K562 (cell line): ENCODE results near the gene HAS3. TPM values are rescaled to one million over a fixed set of nuclear protein-coding genes. Genes with fewer than 3 reads are reported as not detected.

Experiments
- CAMTA2 ChIP-seq: fragments of 250-450 bp; sonication (Bioruptor Pico); conservative IDR thresholded peaks from 2 replicates; pipeline ENCODE4 v1.5.1; 2022
- DDX20 ChIP-seq: fragments of 450-650 bp; IDR thresholded peaks from 2 replicates; pipeline ENCODE4 v1.6.1; 2016; ENCODE audit warnings: missing genetic modification characterization, low read depth, mild to moderate bottlenecking, missing compliant biosample characterization, moderate library complexity
- DPF2 ChIP-seq: fragments of 450-650 bp; IDR thresholded peaks from 2 replicates; pipeline ENCODE4 v1.6.1; 2016
- E2F3 ChIP-seq: fragments of 250-450 bp; sonication (Bioruptor Pico); IDR thresholded peaks from 2 replicates; pipeline ENCODE4 v1.4.0; 2020; ENCODE audit warnings: mild to moderate bottlenecking
- KHSRP ChIP-seq: fragments of 450-650 bp; IDR thresholded peaks from 2 replicates; pipeline ENCODE4 v1.6.1; 2017
- POLR2G ChIP-seq: fragments of 200-400 bp; formaldehyde crosslinking; IDR thresholded peaks from 2 replicates; pipeline ENCODE4 v1.6.1; 2017; ENCODE audit warnings: low read depth, mild to moderate bottlenecking, antibody characterized with exemption, low read length, moderate library complexity
- ZNF165 ChIP-seq: fragments of 250-450 bp; sonication (Bioruptor Pico); IDR thresholded peaks from 2 replicates; pipeline ENCODE4 v1.4.0; 2020; ENCODE audit warnings: borderline replicate concordance
- ZNF232 ChIP-seq: sonication (generic); formaldehyde crosslinking; IDR thresholded peaks from 2 replicates; pipeline ENCODE4 v1.8.0; 2022; ENCODE audit warnings: mild to moderate bottlenecking, missing genetic modification reagents
- ZNF282 ChIP-seq: sonication (generic); formaldehyde crosslinking; IDR thresholded peaks from 2 replicates; pipeline ENCODE4 v1.8.1; 2023; ENCODE audit warnings: missing genetic modification reagents
- ZNF347 ChIP-seq: fragments of 450-650 bp; formaldehyde crosslinking; IDR thresholded peaks from 2 replicates; pipeline ENCODE4 v1.4.0; 2020; ENCODE audit warnings: low read depth, mild to moderate bottlenecking, moderate library complexity
- polyA plus RNA-seq, 8 experiments: library from polyadenylated mRNA; depleted of rRNA in 4 of 8; stranded (reverse) in 5 of 8; unstranded in 3 of 8; fragments of >200 nt; fragmentation: Nextera tagmentation in 2 of 8; fragmentation: Illumina TruSeq in 1 of 8; extraction: Ambion mirVana in 2 of 8; extraction: Trizol in 1 of 8; gene quantifications; 2 replicates each; pipeline versions ENCODE4 v1.2.1 to v1.2.3, GENCODE V29; 2011 to 2014; ENCODE audit warnings: inconsistent platforms in 1 of 8, missing spikeins in 1 of 8
- total RNA-seq, 7 experiments: library from RNA; depleted of rRNA in 6 of 7; stranded (reverse); fragments of >200 nt in 6 of 7; fragmentation: Illumina TruSeq in 2 of 7; extraction: Trizol in 2 of 7; gene quantifications; 2 replicates each; pipeline versions ENCODE4 v1.2.1 to v1.2.3, GENCODE V29; 2011 to 2021; ENCODE audit warnings: low replicate concordance in 1 of 7
- TF ChIP-seq, protein P1 (sequence below): fragments of 250-450 bp; sonication (Bioruptor Pico); IDR thresholded peaks from 2 replicates; pipeline ENCODE4 v1.8.0; 2022; ENCODE audit warnings: moderate library complexity, mild to moderate bottlenecking, inconsistent platforms
- TF ChIP-seq, protein P2 (sequence below): sonication (generic); formaldehyde crosslinking; IDR thresholded peaks from 2 replicates; pipeline ENCODE4 v1.8.0; 2023; ENCODE audit warnings: missing genetic modification reagents, mild to moderate bottlenecking, borderline replicate concordance
- TF ChIP-seq, protein P3 (sequence below): fragments of 250-450 bp; sonication (Bioruptor Pico); IDR thresholded peaks from 2 replicates; pipeline ENCODE4 v1.8.0; 2022; ENCODE audit warnings: inconsistent platforms
- TF ChIP-seq, protein P4 (sequence below): fragments of 250-450 bp; sonication (Bioruptor Pico); IDR thresholded peaks from 2 replicates; pipeline ENCODE4 v1.4.0; 2020

Gene HAS3
- total and polyA plus RNA-seq, 9 of the 15 experiments (the other 6 are each of a cell fraction or from before 2014, with no cell fraction given) = 0.04 to 0.33 (median 0.13) TPM; not detected in 1

GRCh38 chr16:69131839-69132423 lies 26.5 kb downstream of the HAS3 start (continued):
- TF ChIP-seq, protein P1, sequence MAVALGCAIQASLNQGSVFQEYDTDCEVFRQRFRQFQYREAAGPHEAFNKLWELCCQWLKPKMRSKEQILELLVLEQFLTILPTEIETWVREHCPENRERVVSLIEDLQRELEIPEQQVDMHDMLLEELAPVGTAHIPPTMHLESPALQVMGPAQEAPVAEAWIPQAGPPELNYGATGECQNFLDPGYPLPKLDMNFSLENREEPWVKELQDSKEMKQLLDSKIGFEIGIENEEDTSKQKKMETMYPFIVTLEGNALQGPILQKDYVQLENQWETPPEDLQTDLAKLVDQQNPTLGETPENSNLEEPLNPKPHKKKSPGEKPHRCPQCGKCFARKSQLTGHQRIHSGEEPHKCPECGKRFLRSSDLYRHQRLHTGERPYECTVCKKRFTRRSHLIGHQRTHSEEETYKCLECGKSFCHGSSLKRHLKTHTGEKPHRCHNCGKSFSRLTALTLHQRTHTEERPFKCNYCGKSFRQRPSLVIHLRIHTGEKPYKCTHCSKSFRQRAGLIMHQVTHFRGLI (CRISPR knock-in tag) = no peak
- TF ChIP-seq ZNF232 (no peak), POLR2G (peak; percentile 77), DPF2 (peak; percentile 74), CAMTA2 (CRISPR knock-in tag) (no peak), ZNF347 (CRISPR knock-in tag) (no peak), ZNF282 (CRISPR knock-in tag) (peak; percentile 53; the same call in 1 of the 2 replicates), ZNF165 (CRISPR knock-in tag) (no peak), DDX20 (tag) (no peak), KHSRP (no peak), E2F3 (CRISPR knock-in tag) (no peak)
- TF ChIP-seq, protein P2, sequence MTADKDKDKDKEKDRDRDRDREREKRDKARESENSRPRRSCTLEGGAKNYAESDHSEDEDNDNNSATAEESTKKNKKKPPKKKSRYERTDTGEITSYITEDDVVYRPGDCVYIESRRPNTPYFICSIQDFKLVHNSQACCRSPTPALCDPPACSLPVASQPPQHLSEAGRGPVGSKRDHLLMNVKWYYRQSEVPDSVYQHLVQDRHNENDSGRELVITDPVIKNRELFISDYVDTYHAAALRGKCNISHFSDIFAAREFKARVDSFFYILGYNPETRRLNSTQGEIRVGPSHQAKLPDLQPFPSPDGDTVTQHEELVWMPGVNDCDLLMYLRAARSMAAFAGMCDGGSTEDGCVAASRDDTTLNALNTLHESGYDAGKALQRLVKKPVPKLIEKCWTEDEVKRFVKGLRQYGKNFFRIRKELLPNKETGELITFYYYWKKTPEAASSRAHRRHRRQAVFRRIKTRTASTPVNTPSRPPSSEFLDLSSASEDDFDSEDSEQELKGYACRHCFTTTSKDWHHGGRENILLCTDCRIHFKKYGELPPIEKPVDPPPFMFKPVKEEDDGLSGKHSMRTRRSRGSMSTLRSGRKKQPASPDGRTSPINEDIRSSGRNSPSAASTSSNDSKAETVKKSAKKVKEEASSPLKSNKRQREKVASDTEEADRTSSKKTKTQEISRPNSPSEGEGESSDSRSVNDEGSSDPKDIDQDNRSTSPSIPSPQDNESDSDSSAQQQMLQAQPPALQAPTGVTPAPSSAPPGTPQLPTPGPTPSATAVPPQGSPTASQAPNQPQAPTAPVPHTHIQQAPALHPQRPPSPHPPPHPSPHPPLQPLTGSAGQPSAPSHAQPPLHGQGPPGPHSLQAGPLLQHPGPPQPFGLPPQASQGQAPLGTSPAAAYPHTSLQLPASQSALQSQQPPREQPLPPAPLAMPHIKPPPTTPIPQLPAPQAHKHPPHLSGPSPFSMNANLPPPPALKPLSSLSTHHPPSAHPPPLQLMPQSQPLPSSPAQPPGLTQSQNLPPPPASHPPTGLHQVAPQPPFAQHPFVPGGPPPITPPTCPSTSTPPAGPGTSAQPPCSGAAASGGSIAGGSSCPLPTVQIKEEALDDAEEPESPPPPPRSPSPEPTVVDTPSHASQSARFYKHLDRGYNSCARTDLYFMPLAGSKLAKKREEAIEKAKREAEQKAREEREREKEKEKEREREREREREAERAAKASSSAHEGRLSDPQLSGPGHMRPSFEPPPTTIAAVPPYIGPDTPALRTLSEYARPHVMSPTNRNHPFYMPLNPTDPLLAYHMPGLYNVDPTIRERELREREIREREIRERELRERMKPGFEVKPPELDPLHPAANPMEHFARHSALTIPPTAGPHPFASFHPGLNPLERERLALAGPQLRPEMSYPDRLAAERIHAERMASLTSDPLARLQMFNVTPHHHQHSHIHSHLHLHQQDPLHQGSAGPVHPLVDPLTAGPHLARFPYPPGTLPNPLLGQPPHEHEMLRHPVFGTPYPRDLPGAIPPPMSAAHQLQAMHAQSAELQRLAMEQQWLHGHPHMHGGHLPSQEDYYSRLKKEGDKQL (CRISPR knock-in tag) = no peak
- TF ChIP-seq, protein P3, sequence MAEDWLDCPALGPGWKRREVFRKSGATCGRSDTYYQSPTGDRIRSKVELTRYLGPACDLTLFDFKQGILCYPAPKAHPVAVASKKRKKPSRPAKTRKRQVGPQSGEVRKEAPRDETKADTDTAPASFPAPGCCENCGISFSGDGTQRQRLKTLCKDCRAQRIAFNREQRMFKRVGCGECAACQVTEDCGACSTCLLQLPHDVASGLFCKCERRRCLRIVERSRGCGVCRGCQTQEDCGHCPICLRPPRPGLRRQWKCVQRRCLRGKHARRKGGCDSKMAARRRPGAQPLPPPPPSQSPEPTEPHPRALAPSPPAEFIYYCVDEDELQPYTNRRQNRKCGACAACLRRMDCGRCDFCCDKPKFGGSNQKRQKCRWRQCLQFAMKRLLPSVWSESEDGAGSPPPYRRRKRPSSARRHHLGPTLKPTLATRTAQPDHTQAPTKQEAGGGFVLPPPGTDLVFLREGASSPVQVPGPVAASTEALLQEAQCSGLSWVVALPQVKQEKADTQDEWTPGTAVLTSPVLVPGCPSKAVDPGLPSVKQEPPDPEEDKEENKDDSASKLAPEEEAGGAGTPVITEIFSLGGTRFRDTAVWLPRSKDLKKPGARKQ (CRISPR knock-in tag) = no peak
- TF ChIP-seq, protein P4, sequence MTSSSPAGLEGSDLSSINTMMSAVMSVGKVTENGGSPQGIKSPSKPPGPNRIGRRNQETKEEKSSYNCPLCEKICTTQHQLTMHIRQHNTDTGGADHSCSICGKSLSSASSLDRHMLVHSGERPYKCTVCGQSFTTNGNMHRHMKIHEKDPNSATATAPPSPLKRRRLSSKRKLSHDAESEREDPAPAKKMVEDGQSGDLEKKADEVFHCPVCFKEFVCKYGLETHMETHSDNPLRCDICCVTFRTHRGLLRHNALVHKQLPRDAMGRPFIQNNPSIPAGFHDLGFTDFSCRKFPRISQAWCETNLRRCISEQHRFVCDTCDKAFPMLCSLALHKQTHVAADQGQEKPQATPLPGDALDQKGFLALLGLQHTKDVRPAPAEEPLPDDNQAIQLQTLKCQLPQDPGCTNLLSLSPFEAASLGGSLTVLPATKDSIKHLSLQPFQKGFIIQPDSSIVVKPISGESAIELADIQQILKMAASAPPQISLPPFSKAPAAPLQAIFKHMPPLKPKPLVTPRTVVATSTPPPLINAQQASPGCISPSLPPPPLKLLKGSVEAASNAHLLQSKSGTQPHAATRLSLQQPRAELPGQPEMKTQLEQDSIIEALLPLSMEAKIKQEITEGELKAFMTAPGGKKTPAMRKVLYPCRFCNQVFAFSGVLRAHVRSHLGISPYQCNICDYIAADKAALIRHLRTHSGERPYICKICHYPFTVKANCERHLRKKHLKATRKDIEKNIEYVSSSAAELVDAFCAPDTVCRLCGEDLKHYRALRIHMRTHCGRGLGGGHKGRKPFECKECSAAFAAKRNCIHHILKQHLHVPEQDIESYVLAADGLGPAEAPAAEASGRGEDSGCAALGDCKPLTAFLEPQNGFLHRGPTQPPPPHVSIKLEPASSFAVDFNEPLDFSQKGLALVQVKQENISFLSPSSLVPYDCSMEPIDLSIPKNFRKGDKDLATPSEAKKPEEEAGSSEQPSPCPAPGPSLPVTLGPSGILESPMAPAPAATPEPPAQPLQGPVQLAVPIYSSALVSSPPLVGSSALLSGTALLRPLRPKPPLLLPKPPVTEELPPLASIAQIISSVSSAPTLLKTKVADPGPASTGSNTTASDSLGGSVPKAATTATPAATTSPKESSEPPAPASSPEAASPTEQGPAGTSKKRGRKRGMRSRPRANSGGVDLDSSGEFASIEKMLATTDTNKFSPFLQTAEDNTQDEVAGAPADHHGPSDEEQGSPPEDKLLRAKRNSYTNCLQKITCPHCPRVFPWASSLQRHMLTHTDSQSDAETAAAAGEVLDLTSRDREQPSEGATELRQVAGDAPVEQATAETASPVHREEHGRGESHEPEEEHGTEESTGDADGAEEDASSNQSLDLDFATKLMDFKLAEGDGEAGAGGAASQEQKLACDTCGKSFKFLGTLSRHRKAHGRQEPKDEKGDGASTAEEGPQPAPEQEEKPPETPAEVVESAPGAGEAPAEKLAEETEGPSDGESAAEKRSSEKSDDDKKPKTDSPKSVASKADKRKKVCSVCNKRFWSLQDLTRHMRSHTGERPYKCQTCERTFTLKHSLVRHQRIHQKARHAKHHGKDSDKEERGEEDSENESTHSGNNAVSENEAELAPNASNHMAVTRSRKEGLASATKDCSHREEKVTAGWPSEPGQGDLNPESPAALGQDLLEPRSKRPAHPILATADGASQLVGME (CRISPR knock-in tag) = no peak
